ENCODE measurements around the gene STARD5.

DNA sequence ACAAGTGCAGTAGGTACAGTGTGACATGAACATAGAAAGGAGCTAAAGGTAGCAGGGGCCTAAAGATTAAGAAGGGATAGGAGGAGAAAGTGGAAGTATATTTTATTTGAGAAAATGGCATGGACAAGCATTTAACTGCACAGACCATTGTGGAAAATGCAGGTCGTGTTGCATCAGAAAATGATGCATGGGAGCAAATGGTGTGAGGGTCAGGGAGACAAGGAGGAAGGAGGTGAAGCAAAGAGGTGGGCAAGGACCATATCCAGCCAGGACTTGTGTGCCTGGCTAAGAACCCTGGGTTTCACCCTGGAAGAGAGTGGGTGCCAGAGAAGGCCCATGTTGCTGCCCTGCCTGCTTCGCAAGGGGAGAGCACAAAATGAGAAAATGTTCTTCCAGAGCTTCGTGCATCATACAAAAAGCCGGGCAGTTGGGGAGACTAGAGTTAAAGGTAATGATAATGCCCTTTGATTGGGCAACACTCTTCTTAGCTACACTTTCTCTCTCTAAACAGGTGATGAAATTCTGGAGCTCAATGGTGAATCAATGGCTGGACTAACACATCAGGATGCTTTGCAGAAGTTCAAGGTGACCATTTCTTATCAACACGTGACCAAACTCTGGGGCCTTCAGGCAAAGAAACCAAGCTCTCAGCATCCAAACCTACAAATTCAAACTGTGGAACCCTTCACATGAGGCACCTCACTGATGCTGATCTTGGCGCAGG, 45.5 kb downstream of the STARD5 start:
- TF ChIP-seq, protein P1, sequence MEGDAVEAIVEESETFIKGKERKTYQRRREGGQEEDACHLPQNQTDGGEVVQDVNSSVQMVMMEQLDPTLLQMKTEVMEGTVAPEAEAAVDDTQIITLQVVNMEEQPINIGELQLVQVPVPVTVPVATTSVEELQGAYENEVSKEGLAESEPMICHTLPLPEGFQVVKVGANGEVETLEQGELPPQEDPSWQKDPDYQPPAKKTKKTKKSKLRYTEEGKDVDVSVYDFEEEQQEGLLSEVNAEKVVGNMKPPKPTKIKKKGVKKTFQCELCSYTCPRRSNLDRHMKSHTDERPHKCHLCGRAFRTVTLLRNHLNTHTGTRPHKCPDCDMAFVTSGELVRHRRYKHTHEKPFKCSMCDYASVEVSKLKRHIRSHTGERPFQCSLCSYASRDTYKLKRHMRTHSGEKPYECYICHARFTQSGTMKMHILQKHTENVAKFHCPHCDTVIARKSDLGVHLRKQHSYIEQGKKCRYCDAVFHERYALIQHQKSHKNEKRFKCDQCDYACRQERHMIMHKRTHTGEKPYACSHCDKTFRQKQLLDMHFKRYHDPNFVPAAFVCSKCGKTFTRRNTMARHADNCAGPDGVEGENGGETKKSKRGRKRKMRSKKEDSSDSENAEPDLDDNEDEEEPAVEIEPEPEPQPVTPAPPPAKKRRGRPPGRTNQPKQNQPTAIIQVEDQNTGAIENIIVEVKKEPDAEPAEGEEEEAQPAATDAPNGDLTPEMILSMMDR (conservative IDR thresholded peaks at IDR 0.05; ENCODE audit: low read depth, low read length), result no peak
- TF ChIP-seq, protein P2, sequence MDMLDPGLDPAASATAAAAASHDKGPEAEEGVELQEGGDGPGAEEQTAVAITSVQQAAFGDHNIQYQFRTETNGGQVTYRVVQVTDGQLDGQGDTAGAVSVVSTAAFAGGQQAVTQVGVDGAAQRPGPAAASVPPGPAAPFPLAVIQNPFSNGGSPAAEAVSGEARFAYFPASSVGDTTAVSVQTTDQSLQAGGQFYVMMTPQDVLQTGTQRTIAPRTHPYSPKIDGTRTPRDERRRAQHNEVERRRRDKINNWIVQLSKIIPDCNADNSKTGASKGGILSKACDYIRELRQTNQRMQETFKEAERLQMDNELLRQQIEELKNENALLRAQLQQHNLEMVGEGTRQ (IDR thresholded peaks at IDR 0.05; ENCODE audit: low read depth, low read length), result no peak
- TF ChIP-seq FOS (IDR thresholded peaks at IDR 0.05; ENCODE audit: low read depth, low read length) (no peak), MXI1 (IDR thresholded peaks at IDR 0.05; ENCODE audit: borderline replicate concordance, low read depth, low read length) (no peak), SMC3 (IDR thresholded peaks at IDR 0.05; ENCODE audit: low read depth, low read length) (no peak), MAFK (IDR thresholded peaks at IDR 0.05; ENCODE audit: low read depth, low read length) (no peak), RAD21 (IDR thresholded peaks at IDR 0.05; ENCODE audit: low read length) (no peak)

Measured in IMR-90 (cell line).